Gastrocnemius medialis (tissue), 4 donors: Measurements from ENCODE around the gene LSG1. TPM values are rescaled to one million over a fixed set of nuclear protein-coding genes. Genes with fewer than 3 reads are reported as not detected.

Source experiments
- ATAC-seq, 2 donors: fragments of 150-250 bp; one replicate each; pipeline ENCODE4 v1.9.1; 2016
- DNase-seq, 2 donors: peaks; one replicate each; pipeline ENCODE4 v3.0.0-alpha.2; 2019
- H3K27ac ChIP-seq, 4 donors: fragments of 200-600 bp; sonication (generic); 1 replicate in 1 of 4; 2 replicates in 3 of 4; pipeline ENCODE4 v1.5.1; 2016 to 2018; ENCODE audit warnings: mild to moderate bottlenecking in 2 of 4, moderate library complexity in 1 of 4
- H3K27me3 ChIP-seq, 3 donors: fragments of 200-600 bp; sonication (generic) in 2 of 3; 1 replicate in 1 of 3; 2 replicates in 2 of 3; pipeline versions ENCODE4 v1.5.1 to v1.6.0; 2016 to 2019; ENCODE audit warnings: mild to moderate bottlenecking in 1 of 3, moderate library complexity in 1 of 3
- H3K36me3 ChIP-seq, 2 donors: fragments of 200-600 bp; sonication (generic) in 1 of 2; one replicate each; pipeline ENCODE4 v1.5.1; 2017 to 2018
- H3K4me1 ChIP-seq, 2 donors: fragments of 200-600 bp; sonication (generic) in 1 of 2; one replicate each; pipeline ENCODE4 v1.5.1; 2016 to 2017; ENCODE audit warnings: mild to moderate bottlenecking in 2 of 2
- H3K4me3 ChIP-seq, 4 donors: fragments of 200-600 bp; sonication (generic) in 3 of 4; 1 replicate in 1 of 4; 2 replicates in 3 of 4; pipeline ENCODE4 v1.5.1; 2016 to 2019; ENCODE audit warnings: mild to moderate bottlenecking in 2 of 4
- H3K9me3 ChIP-seq, 3 donors: fragments of 200-600 bp; sonication (generic) in 2 of 3; 1 replicate in 1 of 3; 2 replicates in 2 of 3; pipeline ENCODE4 v1.5.1; 2016 to 2019
- CTCF ChIP-seq, 5 experiments: fragments of 450-650 bp in 3 of 5; fragments of 200-600 bp in 2 of 5; sonication (generic) in 2 of 5; IDR thresholded peaks in 4 of 5; conservative IDR thresholded peaks in 1 of 5; 1 replicate in 4 of 5; 2 replicates in 1 of 5; pipeline ENCODE4 v1.5.1; 2016 to 2019; ENCODE audit warnings: antibody characterized with exemption in 5 of 5, mild to moderate bottlenecking in 3 of 5, moderate library complexity in 3 of 5
- POLR2A ChIP-seq, 2 donors: fragments of 450-650 bp; IDR thresholded peaks; one replicate each; pipeline ENCODE4 v1.6.1; 2017; ENCODE audit warnings: antibody characterized with exemption in 2 of 2, mild to moderate bottlenecking in 2 of 2, moderate library complexity in 2 of 2
- in situ Hi-C, 4 donors: fragments of 200-750 bp; cut with MboI; loops; one replicate each; pipeline versions ENCODE4 v1.15.0 to v1.8.0; 2017; ENCODE audit warnings: low sequenced_read_pairs in 4 of 4
- intact Hi-C: fragments of 100-400 bp; cut with DNase I; formaldehyde crosslinking; loops from one replicate; pipeline ENCODE4 v1.15.1; 2023; ENCODE audit warnings: low total_unique reads
- total RNA-seq, 4 donors: library from RNA; depleted of rRNA; stranded (reverse); fragments of >200 nt; gene quantifications; one replicate each; pipeline versions ENCODE4 v1.1.0 to v1.2.3, GENCODE V29; 2016

The LSG1 gene
- total RNA-seq, 4 donors from 2014 or later: 23.2 to 38.4 (median 28.0) TPM

DNA sequence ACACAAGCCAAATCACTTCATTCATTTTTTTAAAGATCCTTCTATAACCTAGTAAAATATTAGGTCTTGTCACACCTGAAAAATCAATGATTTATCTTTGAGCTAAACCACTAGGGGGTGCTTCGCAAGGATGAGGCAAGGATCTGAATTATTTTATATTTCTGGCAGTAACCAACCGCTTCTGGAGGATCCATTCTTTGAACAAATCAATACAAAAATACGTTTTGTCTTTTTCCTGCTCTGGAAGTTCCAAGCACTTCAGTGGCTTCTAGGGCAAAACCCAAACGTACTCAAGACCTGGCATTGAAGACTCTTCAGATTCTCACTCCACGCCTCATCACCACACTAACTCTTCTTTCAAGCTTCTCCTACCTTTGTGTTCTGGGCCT lies 486 bp downstream of the LSG1 start:
- TF ChIP-seq POLR2A (IDR thresholded peaks at IDR 0.05) (no peak), CTCF (IDR thresholded peaks at IDR 0.05 in 4 of 5, conservative IDR thresholded peaks at IDR 0.05 in 1 of 5) (peak; percentile 18 to 53 (median 50))
- Histone ChIP-seq H3K9me3 (no peaks in the 10 kb centered on the region), H3K27ac (peak overlapping the region; percentile 83 to 91 (median 88)), H3K4me1 (peaks cover 32 to 33% of the 10 kb centered on the region in 2 donors), H3K4me3 (peak overlapping the region; percentile 66 to 95 (median 87)), H3K36me3 (peaks cover 0 to 22% of the 10 kb centered on the region in 2 donors), H3K27me3 (no peaks in the 10 kb centered on the region)
- DNase-seq: no peak
- in situ Hi-C loops (loop anchor here in 3 of 4 donors (10.0 kb wide), 2 partner anchors 593 to 853 kb away; no protein-coding TSS in a partner anchor), intact Hi-C loops (loop anchor here (2.0 to 5.0 kb wide), 3 partner anchors 184 to 851 kb away; partner anchors contain the start of gene ATP13A3)
- peak in 1 of 2 donors; percentile 0 for ATAC-seq

- no peaks in the 10 kb centered on the region for H3K27me3 ChIP-seq
- H3K4me1 ChIP-seq: peaks cover 16 to 18% of the 10 kb centered on the region in 2 donors
- TF ChIP-seq POLR2A (IDR thresholded peaks at IDR 0.05) (no peak), CTCF (IDR thresholded peaks at IDR 0.05 in 4 of 5, conservative IDR thresholded peaks at IDR 0.05 in 1 of 5) (no peak)
- DNase-seq (no peak), ATAC-seq (no peak)
- no peak overlapping the region for H3K4me3 ChIP-seq
- H3K36me3 ChIP-seq: peaks cover 0 to 50% of the 10 kb centered on the region in 2 donors
- intact Hi-C loops (no loop called here), in situ Hi-C loops (no loop called here)
- no peaks in the 10 kb centered on the region for H3K9me3 ChIP-seq
- no peak overlapping the region for H3K27ac ChIP-seq
Observed at GRCh38 chr3:194667363-194667762, 4.6 kb downstream of the LSG1 start.

- no peak for TF ChIP-seq POLR2A (IDR thresholded peaks at IDR 0.05)
- no peak for TF ChIP-seq CTCF (IDR thresholded peaks at IDR 0.05 in 4 of 5, conservative IDR thresholded peaks at IDR 0.05 in 1 of 5)
- intact Hi-C loops: no loop called here
- in situ Hi-C loops: no loop called here
- H3K36me3 ChIP-seq: peaks cover 0 to 61% of the 10 kb centered on the region in 2 donors
- H3K27ac ChIP-seq: no peak overlapping the region
- no peak for ATAC-seq
- no peaks in the 10 kb centered on the region for H3K27me3 ChIP-seq
- H3K4me3 ChIP-seq: no peak overlapping the region
- H3K9me3 ChIP-seq: no peaks in the 10 kb centered on the region
- DNase-seq: no peak
- no peaks in the 10 kb centered on the region for H3K4me1 ChIP-seq
Observed at GRCh38 chr3:194664857-194665256, 7.1 kb downstream of the LSG1 start.

DNA sequence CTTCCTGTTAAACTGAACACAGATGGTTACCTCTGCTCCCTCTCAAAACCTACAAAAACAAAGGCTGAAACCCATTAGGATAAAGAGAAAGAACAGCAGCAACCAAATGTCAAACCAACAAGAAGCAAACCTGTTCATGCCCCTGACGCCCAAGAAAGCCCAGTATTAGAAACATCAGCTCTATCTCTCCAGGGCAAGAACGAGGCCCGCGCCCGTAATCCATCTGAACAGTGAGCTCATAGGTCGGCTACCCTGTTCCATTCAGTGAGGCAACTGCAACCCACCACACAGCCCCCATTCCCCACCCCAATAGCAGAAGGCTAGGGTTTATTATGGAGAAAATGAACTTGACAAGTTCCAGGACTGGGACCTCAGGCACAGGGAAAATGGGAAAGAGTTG lies 10.0 kb downstream of the LSG1 start:
- Histone ChIP-seq H3K27me3 (no peaks in the 10 kb centered on the region), H3K36me3 (peaks cover 0 to 71% of the 10 kb centered on the region in 2 donors), H3K9me3 (no peaks in the 10 kb centered on the region), H3K4me1 (peaks cover 0 to 4% of the 10 kb centered on the region in 2 donors), H3K4me3 (no peak overlapping the region), H3K27ac (peak overlapping the region in 3 of 4 donors; percentile 40 to 52 (median 43))
- in situ Hi-C loops: no loop called here
- DNase-seq (no peak), ATAC-seq (no peak)
- no peak for TF ChIP-seq POLR2A (IDR thresholded peaks at IDR 0.05)
- TF ChIP-seq CTCF (IDR thresholded peaks at IDR 0.05 in 4 of 5, conservative IDR thresholded peaks at IDR 0.05 in 1 of 5): no peak
- intact Hi-C loops: no loop called here

DNA sequence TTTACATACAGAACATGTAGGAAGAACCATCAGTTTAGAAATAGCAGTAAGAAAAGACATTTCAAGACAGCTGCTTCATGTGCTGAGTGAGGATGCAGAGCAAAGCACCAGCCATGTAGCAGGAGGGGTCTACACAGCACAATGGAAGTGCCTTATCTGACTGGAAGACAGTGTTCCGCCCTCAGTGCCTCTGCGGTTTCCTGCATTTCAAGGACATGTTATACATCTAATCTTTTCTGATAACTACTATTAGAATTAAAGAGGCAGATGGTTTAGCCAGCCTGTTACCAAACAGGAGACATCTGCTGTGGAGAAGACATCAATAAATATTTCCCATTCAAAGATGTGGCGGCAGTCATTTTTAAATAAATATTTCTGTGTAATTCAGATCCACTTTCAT lies 10.6 kb downstream of the LSG1 start:
- in situ Hi-C loops: no loop called here
- H3K36me3 ChIP-seq: peaks cover 0 to 66% of the 10 kb centered on the region in 2 donors
- ATAC-seq: no peak

More for the DNA sequence above, 10.6 kb downstream of the LSG1 start:
- TF ChIP-seq CTCF (IDR thresholded peaks at IDR 0.05 in 4 of 5, conservative IDR thresholded peaks at IDR 0.05 in 1 of 5) (no peak), POLR2A (IDR thresholded peaks at IDR 0.05) (no peak)
- peak overlapping the region in 3 of 4 donors; percentile 40 to 52 (median 43) for H3K27ac ChIP-seq
- no peak for DNase-seq
- H3K4me3 ChIP-seq: no peak overlapping the region
- no peaks in the 10 kb centered on the region for H3K27me3 ChIP-seq
- H3K4me1 ChIP-seq: peaks cover 0 to 4% of the 10 kb centered on the region in 2 donors
- intact Hi-C loops: no loop called here
- H3K9me3 ChIP-seq: no peaks in the 10 kb centered on the region
